Anterior cingulate cortex (tissue), 58 donors: ENCODE data around the gene PCOLCE2.
"Not testable (repeated sequence)": the region's sequence is repeated elsewhere in the genome, so short reads cannot be mapped to it uniquely, and the experiment has no call there.

Experiments
- DNase-seq, 58 donors: peaks; one replicate each; lab custom pipeline; 2025; lab: John Stamatoyannopoulos, UW

The PCOLCE2 gene

GRCh38 chr3:142904639-142905436, 16.0 kb upstream of the PCOLCE2 start:
- no peak for DNase-seq

- no peak for DNase-seq
These were observed 13.5 kb upstream of the PCOLCE2 start for GRCh38 chr3:142902356-142902755.

GRCh38 chr3:142898346-142899213, 9.7 kb upstream of the PCOLCE2 start:
- no peak for DNase-seq

- no peak for DNase-seq
These were observed 8.9 kb upstream of the PCOLCE2 start for GRCh38 chr3:142897807-142898206.

- DNase-seq, result no peak
These were observed 8.1 kb upstream of the PCOLCE2 start for GRCh38 chr3:142896996-142897395.

GRCh38 chr3:142896201-142896755, 7.4 kb upstream of the PCOLCE2 start:
- no peak for DNase-seq

- DNase-seq, result no peak
These were observed 5.6 kb upstream of the PCOLCE2 start for GRCh38 chr3:142894493-142894892.

- no peak for DNase-seq
These were observed 3.8 kb upstream of the PCOLCE2 start for GRCh38 chr3:142892714-142893113.

- no peak for DNase-seq
These were observed 1.7 kb upstream of the PCOLCE2 start for GRCh38 chr3:142890592-142890991.

- DNase-seq, result peak in 1 of 58 donors; percentile 0
These were observed 530 bp upstream of the PCOLCE2 start for GRCh38 chr3:142889212-142890014.

GRCh38 chr3:142888099-142888480, 793 bp downstream of the PCOLCE2 start:
- DNase-seq, result peak in 3 of 58 donors; percentile 13 to 20 (median 14)

- no peak for DNase-seq
These were observed 1.9 kb downstream of the PCOLCE2 start for GRCh38 chr3:142886940-142887339.

- DNase-seq, result no peak
These were observed 2.9 kb downstream of the PCOLCE2 start for GRCh38 chr3:142886021-142886420.

- DNase-seq, result no peak
These were observed 4.4 kb downstream of the PCOLCE2 start for GRCh38 chr3:142884531-142884930.

- not testable (repeated sequence) for DNase-seq
These were observed 5.3 kb downstream of the PCOLCE2 start for GRCh38 chr3:142883534-142883933.

- no peak for DNase-seq
These were observed 7.2 kb downstream of the PCOLCE2 start for GRCh38 chr3:142881445-142882224.

GRCh38 chr3:142878649-142879300, 10.1 kb downstream of the PCOLCE2 start:
- no peak for DNase-seq

- DNase-seq, result no peak
These were observed 12.5 kb downstream of the PCOLCE2 start for GRCh38 chr3:142876417-142876816.

GRCh38 chr3:142875583-142876207, 13.2 kb downstream of the PCOLCE2 start:
- DNase-seq, result no peak
